ENCODE measurements around the gene SNX3.

DNA sequence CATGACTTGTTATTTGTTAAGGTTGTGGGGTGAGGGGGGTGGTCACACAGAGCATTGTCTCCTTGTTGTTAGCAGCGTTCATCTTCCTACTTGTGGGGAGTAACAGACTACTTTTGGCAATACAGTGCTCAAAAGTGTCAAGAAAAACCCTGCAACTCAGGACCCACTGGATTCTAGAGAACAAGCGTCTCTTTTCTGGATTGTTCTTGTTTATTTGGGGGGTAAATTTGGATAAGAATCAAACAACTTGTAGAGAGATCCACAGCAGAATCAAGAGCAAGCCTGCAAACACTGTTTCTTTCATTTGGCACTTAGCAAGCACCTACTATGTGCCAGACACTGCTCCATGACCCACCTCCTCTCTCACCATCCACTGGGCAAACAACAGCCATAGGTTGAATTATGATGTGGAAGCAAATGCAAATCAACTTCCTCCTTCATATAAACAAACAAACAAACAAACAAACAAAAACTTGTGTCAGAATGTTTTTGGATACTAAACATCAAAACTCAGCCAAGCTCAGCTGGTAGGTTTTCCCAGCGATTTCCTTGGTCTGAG is 99.0 kb downstream of the SNX3 start:
- TF ChIP-seq, protein P1, sequence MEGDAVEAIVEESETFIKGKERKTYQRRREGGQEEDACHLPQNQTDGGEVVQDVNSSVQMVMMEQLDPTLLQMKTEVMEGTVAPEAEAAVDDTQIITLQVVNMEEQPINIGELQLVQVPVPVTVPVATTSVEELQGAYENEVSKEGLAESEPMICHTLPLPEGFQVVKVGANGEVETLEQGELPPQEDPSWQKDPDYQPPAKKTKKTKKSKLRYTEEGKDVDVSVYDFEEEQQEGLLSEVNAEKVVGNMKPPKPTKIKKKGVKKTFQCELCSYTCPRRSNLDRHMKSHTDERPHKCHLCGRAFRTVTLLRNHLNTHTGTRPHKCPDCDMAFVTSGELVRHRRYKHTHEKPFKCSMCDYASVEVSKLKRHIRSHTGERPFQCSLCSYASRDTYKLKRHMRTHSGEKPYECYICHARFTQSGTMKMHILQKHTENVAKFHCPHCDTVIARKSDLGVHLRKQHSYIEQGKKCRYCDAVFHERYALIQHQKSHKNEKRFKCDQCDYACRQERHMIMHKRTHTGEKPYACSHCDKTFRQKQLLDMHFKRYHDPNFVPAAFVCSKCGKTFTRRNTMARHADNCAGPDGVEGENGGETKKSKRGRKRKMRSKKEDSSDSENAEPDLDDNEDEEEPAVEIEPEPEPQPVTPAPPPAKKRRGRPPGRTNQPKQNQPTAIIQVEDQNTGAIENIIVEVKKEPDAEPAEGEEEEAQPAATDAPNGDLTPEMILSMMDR (IDR thresholded peaks at IDR 0.05; ENCODE audit: low read depth, low read length) = no peak
- TF ChIP-seq EZH2phosphoT487 (IDR thresholded peaks at IDR 0.05; ENCODE audit: low read depth) = no peak
